Coronary artery (tissue), 2 donors: ENCODE data around the gene KLC3.
"Not testable (repeated sequence)": the region's sequence is repeated elsewhere in the genome, so short reads cannot be mapped to it uniquely, and the experiment has no call there.

ENCODE experiments used
- DNase-seq: peaks from one replicate; pipeline ENCODE4 v3.0.0-alpha.2; 2017; ENCODE audit warnings: low spot score
- H3K27ac ChIP-seq, 2 donors: fragments of 200-600 bp; sonication (generic); one replicate each; pipeline ENCODE4 v1.5.1; 2016 to 2019
- H3K4me3 ChIP-seq: fragments of 200-600 bp; sonication (generic); 2 replicates; pipeline ENCODE4 v1.5.1; 2016; ENCODE audit warnings: mild to moderate bottlenecking, moderate library complexity
- CTCF ChIP-seq: fragments of 200-600 bp; sonication (generic); IDR thresholded peaks from one replicate; pipeline ENCODE4 v1.5.1; 2019; ENCODE audit warnings: antibody characterized with exemption

KLC3 gene

GRCh38 chr19:45324349-45324907 lies 16.1 kb upstream of the KLC3 start:
- DNase-seq, result no peak
- H3K4me3 ChIP-seq, result no peak overlapping the region
- no peak overlapping the region for H3K27ac ChIP-seq
- TF ChIP-seq CTCF, result no peak

GRCh38 chr19:45327404-45328143 lies 13.0 kb upstream of the KLC3 start:
- no peak overlapping the region for H3K27ac ChIP-seq
- H3K4me3 ChIP-seq, result no peak overlapping the region
- no peak for DNase-seq
- TF ChIP-seq CTCF, result no peak

GRCh38 chr19:45331411-45331810 lies 9.1 kb upstream of the KLC3 start:
- no peak overlapping the region for H3K4me3 ChIP-seq
- TF ChIP-seq CTCF, result no peak
- DNase-seq, result no peak
- no peak overlapping the region for H3K27ac ChIP-seq

- H3K27ac ChIP-seq, result no peak overlapping the region
- no peak for TF ChIP-seq CTCF
- no peak for DNase-seq
- no peak overlapping the region for H3K4me3 ChIP-seq
Measured at GRCh38 chr19:45333609-45334303, 6.8 kb upstream of the KLC3 start.

GRCh38 chr19:45334881-45335280 lies 5.7 kb upstream of the KLC3 start:
- not testable (repeated sequence) for DNase-seq, H3K4me3 ChIP-seq, H3K27ac ChIP-seq

GRCh38 chr19:45336696-45337251 lies 3.8 kb upstream of the KLC3 start:
- Histone ChIP-seq H3K4me3 (no peak overlapping the region), H3K27ac (no peak overlapping the region)
- TF ChIP-seq CTCF, result no peak
- DNase-seq, result no peak

GRCh38 chr19:45339629-45340028 lies 921 bp upstream of the KLC3 start:
- TF ChIP-seq CTCF, result no peak
- Histone ChIP-seq H3K27ac (no peak overlapping the region), H3K4me3 (no peak overlapping the region)
- DNase-seq, result no peak
